Measurements from ENCODE around the gene ZSWIM3.
A peak's percentile ranks its signal among the peaks of the same experiment; 100 is the strongest.

ZSWIM3 gene

DNA sequence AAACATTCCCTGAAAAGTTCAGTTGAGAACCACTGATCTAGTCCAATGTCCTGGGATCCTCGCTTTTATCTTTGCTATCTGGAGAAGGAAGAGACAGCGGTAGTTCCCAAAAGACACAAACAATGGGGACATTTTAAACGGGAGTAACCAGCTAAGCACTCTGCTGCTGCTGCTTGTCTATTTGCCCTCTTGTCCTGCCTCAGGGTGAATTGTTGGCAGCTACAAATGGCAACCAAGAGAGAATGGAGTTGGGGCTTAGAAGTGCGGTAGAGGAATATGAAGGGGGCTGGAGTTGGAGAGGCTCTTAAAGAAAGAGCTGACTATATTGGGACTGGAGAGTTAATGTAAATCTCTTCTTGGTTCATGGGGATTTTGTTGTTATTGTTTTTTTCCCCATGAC, 17.2 kb downstream of the ZSWIM3 start:
- TF ChIP-seq, protein P1, sequence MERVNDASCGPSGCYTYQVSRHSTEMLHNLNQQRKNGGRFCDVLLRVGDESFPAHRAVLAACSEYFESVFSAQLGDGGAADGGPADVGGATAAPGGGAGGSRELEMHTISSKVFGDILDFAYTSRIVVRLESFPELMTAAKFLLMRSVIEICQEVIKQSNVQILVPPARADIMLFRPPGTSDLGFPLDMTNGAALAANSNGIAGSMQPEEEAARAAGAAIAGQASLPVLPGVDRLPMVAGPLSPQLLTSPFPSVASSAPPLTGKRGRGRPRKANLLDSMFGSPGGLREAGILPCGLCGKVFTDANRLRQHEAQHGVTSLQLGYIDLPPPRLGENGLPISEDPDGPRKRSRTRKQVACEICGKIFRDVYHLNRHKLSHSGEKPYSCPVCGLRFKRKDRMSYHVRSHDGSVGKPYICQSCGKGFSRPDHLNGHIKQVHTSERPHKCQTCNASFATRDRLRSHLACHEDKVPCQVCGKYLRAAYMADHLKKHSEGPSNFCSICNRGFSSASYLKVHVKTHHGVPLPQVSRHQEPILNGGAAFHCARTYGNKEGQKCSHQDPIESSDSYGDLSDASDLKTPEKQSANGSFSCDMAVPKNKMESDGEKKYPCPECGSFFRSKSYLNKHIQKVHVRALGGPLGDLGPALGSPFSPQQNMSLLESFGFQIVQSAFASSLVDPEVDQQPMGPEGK (CRISPR knock-in tag; IDR thresholded peaks at IDR 0.05; ENCODE audit: borderline replicate concordance) = no peak
- TF ChIP-seq, protein P2, sequence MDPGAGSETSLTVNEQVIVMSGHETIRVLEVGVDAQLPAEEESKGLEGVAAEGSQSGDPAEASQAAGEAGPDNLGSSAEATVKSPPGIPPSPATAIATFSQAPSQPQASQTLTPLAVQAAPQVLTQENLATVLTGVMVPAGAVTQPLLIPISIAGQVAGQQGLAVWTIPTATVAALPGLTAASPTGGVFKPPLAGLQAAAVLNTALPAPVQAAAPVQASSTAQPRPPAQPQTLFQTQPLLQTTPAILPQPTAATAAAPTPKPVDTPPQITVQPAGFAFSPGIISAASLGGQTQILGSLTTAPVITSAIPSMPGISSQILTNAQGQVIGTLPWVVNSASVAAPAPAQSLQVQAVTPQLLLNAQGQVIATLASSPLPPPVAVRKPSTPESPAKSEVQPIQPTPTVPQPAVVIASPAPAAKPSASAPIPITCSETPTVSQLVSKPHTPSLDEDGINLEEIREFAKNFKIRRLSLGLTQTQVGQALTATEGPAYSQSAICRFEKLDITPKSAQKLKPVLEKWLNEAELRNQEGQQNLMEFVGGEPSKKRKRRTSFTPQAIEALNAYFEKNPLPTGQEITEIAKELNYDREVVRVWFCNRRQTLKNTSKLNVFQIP (CRISPR knock-in tag; IDR thresholded peaks at IDR 0.05; ENCODE audit: borderline replicate concordance, low read depth) = no peak
- TF ChIP-seq ZNF70 (CRISPR knock-in tag; IDR thresholded peaks at IDR 0.05) = no peak
- TF ChIP-seq ZFP30 (CRISPR knock-in tag; IDR thresholded peaks at IDR 0.05) = no peak
- no peak for TF ChIP-seq ZNF8 (CRISPR knock-in tag; IDR thresholded peaks at IDR 0.05)
- TF ChIP-seq ISL1 (CRISPR knock-in tag; IDR thresholded peaks at IDR 0.05) = no peak
- no peak for TF ChIP-seq ZFP3 (CRISPR knock-in tag; IDR thresholded peaks at IDR 0.05)
- TF ChIP-seq BACH2 (CRISPR knock-in tag; IDR thresholded peaks at IDR 0.05; ENCODE audit: borderline replicate concordance) = no peak
- TF ChIP-seq, protein P3, sequence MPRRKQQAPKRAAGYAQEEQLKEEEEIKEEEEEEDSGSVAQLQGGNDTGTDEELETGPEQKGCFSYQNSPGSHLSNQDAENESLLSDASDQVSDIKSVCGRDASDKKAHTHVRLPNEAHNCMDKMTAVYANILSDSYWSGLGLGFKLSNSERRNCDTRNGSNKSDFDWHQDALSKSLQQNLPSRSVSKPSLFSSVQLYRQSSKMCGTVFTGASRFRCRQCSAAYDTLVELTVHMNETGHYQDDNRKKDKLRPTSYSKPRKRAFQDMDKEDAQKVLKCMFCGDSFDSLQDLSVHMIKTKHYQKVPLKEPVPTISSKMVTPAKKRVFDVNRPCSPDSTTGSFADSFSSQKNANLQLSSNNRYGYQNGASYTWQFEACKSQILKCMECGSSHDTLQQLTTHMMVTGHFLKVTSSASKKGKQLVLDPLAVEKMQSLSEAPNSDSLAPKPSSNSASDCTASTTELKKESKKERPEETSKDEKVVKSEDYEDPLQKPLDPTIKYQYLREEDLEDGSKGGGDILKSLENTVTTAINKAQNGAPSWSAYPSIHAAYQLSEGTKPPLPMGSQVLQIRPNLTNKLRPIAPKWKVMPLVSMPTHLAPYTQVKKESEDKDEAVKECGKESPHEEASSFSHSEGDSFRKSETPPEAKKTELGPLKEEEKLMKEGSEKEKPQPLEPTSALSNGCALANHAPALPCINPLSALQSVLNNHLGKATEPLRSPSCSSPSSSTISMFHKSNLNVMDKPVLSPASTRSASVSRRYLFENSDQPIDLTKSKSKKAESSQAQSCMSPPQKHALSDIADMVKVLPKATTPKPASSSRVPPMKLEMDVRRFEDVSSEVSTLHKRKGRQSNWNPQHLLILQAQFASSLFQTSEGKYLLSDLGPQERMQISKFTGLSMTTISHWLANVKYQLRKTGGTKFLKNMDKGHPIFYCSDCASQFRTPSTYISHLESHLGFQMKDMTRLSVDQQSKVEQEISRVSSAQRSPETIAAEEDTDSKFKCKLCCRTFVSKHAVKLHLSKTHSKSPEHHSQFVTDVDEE (CRISPR knock-in tag; IDR thresholded peaks at IDR 0.05) = no peak
- TF ChIP-seq CSDC2 (CRISPR knock-in tag; IDR thresholded peaks at IDR 0.05) = no peak
- TF ChIP-seq GLIS3 (CRISPR knock-in tag; IDR thresholded peaks at IDR 0.05) = no peak
- TF ChIP-seq ZC3H10 (CRISPR knock-in tag; IDR thresholded peaks at IDR 0.05) = no peak
- no peak for TF ChIP-seq PPARA (CRISPR knock-in tag; IDR thresholded peaks at IDR 0.05; ENCODE audit: borderline replicate concordance)
- TF ChIP-seq TCF4 (CRISPR knock-in tag; IDR thresholded peaks at IDR 0.05; ENCODE audit: borderline replicate concordance) = no peak
- no peak for ATAC-seq

DNA sequence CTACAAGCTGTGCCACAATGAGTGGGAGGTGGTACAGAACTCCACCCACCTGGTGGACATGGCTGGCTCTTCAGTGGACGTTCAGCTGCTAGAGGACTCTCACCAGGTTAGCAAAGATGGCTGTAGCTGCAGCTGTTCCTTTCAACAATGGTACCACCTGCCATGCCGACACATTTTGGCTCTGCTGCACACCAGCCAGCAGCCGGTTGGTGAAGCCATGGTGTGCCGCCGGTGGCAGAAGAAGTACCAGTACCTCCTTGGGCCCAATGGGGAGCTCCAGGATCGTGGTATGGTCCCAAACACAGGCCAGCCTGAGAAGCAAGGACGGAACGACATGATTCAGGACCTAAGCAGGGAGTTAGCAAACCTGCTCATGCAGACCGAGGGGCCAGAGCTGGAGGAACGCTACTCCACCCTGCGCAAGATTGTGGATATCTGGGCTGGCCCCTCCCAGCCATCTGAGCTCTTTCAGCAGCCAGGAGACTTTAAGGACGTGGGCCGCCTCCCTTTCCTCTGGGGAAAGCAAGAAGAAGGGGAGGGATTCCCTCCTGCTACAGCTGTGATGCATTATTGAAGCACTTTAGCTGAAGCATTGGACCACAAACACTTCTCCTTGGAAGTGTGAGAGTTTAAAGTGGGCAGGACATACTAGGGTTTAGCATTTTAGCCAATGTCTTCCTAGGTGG, 20.8 kb downstream of the ZSWIM3 start:
- TF ChIP-seq GLIS3 (CRISPR knock-in tag; IDR thresholded peaks at IDR 0.05) = no peak
- TF ChIP-seq PPARA (CRISPR knock-in tag; IDR thresholded peaks at IDR 0.05; ENCODE audit: borderline replicate concordance) = no peak
- TF ChIP-seq, protein P2 (CRISPR knock-in tag; IDR thresholded peaks at IDR 0.05; ENCODE audit: borderline replicate concordance, low read depth) = no peak
- no peak for ATAC-seq

DNA sequence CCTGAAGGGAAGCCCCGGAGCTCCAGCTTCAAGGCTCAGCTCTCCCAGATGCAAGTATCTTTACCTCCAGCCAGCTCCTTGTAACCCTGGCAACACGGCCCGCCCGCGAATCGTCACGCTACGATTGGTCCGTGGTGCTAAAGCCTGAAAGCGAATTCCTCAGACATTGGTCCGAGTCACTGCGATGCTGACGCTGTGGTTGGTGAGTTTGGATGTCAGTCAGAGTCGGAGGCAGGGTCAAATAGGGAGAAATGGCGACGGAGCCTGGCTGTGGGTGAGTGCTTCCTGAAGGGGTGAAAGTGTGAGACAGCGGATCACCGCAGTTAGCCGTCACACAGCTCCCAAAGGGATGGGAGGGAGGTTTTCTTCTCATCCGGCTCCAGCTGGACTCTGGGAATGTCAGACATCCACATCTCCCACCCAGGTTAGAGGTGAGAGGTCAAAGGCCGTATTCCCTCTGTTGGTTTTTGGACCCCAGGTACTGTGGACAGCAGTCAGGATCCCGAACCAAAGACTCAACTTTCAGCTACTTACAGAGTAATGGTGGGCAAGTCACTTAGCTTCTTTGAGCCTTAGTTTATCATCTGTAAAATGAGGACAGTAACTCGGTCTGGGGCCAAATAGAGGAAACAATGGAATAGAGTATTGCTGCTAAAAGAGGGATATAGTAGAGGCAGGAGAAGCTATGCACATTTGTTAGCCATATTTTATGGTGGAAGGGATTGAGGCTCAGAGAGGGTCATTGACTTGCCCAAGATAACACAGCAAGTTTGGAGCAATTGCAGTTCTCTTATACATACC, 23.8 kb downstream of the ZSWIM3 start, which contains the start of gene ZSWIM1:
ZSWIM1 (plus strand) TSS at position 240 of the 801 bp plus-strand sequence. CDS start 1,366 bp downstream, outside the sequence.
- peak; percentile 99 for ATAC-seq
- no peak for TF ChIP-seq ZC3H10 (CRISPR knock-in tag; IDR thresholded peaks at IDR 0.05)
- no peak for TF ChIP-seq TCF4 (CRISPR knock-in tag; IDR thresholded peaks at IDR 0.05; ENCODE audit: borderline replicate concordance)
- TF ChIP-seq, protein P4, sequence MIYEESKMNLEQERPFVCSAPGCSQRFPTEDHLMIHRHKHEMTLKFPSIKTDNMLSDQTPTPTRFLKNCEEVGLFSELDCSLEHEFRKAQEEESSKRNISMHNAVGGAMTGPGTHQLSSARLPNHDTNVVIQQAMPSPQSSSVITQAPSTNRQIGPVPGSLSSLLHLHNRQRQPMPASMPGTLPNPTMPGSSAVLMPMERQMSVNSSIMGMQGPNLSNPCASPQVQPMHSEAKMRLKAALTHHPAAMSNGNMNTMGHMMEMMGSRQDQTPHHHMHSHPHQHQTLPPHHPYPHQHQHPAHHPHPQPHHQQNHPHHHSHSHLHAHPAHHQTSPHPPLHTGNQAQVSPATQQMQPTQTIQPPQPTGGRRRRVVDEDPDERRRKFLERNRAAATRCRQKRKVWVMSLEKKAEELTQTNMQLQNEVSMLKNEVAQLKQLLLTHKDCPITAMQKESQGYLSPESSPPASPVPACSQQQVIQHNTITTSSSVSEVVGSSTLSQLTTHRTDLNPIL (CRISPR knock-in tag; IDR thresholded peaks at IDR 0.05; ENCODE audit: low read depth) = no peak
- no peak for TF ChIP-seq ZNF70 (CRISPR knock-in tag; IDR thresholded peaks at IDR 0.05)
- TF ChIP-seq CSDC2 (CRISPR knock-in tag; IDR thresholded peaks at IDR 0.05) = no peak
- no peak for TF ChIP-seq ISL1 (CRISPR knock-in tag; IDR thresholded peaks at IDR 0.05)
- no peak for TF ChIP-seq RARB (CRISPR knock-in tag; IDR thresholded peaks at IDR 0.05)
- no peak for TF ChIP-seq OSR1 (CRISPR knock-in tag; IDR thresholded peaks at IDR 0.05)
- TF ChIP-seq, protein P1 (CRISPR knock-in tag; IDR thresholded peaks at IDR 0.05; ENCODE audit: borderline replicate concordance) = no peak
- TF ChIP-seq ZNF565 (CRISPR knock-in tag; conservative IDR thresholded peaks at IDR 0.05; ENCODE audit: low read depth) = no peak
- TF ChIP-seq, protein P5, sequence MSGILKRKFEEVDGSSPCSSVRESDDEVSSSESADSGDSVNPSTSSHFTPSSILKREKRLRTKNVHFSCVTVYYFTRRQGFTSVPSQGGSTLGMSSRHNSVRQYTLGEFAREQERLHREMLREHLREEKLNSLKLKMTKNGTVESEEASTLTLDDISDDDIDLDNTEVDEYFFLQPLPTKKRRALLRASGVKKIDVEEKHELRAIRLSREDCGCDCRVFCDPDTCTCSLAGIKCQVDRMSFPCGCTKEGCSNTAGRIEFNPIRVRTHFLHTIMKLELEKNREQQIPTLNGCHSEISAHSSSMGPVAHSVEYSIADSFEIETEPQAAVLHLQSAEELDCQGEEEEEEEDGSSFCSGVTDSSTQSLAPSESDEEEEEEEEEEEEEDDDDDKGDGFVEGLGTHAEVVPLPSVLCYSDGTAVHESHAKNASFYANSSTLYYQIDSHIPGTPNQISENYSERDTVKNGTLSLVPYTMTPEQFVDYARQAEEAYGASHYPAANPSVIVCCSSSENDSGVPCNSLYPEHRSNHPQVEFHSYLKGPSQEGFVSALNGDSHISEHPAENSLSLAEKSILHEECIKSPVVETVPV (CRISPR knock-in tag; IDR thresholded peaks at IDR 0.05) = no peak
